ENCODE measurements around the gene DHRS11. TPM values are rescaled to one million over a fixed set of nuclear protein-coding genes. Genes with fewer than 3 reads are reported as not detected.
A peak's percentile ranks its signal among the peaks of the same experiment; 100 is the strongest.

DHRS11 gene
- total and polyA plus RNA-seq, 5 donors: 14.3 to 24.5 (median 22.0) TPM

DNA sequence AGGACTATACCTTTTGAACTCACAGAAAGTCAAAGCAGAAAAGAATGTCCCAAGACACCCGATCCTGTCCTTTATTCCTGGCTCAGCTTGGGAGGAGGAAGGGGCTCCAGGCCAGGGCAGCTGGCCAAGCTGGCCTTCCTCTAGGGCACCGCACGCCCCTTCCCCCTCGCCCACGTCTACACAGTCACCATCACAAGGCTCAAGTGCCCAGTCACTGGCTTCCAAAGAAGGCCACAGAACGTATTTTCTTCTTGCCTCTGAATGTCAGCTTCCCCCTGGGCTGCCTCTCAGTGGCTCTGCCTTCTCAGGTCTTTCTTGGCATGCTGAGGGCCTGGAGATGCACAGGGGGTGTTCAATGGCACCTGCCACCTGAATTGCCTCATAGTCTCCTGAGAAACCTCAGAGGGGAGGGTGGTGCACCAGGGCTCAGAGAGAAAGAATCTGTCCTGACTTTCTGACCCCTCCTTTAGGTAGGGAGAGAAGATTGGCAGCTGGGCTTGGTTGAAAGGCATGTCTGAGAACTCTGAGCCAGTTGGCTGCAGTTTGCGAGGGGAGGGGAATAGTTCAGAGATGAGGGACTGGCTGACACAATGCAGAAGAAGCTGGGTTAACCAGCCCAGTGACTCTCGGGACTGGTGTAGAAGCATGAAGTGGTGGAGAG is 2.1 kb downstream of the DHRS11 start:
- 62% methylated on average over 8 of the region's 8 CpGs for WGBS
- Histone ChIP-seq H3K4me1 (ENCODE audit: control insufficient read depth, insufficient read depth, low read length) (peaks cover 2% of the 10 kb centered on the region), H3K27ac (ENCODE audit: low read length) (no peak overlapping the region), H3K9me3 (ENCODE audit: control insufficient read depth, low read length) (no peaks in the 10 kb centered on the region), H3K27me3 (ENCODE audit: control insufficient read depth, insufficient read depth) (no peaks in the 10 kb centered on the region), H3K4me3 (ENCODE audit: low read length) (no peak overlapping the region)
- DNase-seq (no peak), ATAC-seq (no peak)
- intact Hi-C loops (cut with DNase I): no loop called here

DNA sequence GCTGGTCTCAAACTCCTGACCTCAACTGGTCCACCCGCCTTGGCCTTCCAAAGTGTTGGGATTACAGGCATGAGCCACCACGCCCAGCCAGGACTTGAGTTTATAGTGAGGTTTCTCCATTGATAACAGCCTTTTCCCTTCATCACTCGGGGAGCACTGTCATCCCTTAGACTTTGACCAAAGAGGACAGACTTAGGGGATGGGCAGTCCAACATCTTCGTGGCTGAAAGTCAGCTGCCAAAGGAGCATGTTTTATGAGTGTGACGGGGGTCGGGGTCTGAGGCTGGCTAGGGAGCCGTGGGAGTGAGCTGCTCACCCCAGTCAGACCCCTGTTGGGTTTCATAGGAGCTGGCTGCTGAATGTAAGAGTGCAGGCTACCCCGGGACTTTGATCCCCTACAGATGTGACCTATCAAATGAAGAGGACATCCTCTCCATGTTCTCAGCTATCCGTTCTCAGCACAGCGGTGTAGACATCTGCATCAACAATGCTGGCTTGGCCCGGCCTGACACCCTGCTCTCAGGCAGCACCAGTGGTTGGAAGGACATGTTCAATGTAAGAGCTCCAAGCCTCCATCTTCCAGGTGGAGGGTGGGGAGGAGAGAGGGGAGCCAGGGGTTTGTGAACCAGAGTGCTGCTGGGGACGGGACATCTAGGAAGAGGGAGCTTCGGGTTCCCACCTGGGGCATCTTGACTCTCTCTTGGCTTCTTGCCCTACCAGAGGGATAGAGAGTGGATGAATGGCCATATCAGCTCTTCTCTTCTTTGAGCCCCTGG is 3.1 kb downstream of the DHRS11 start:
- Histone ChIP-seq H3K4me1 (ENCODE audit: control insufficient read depth, insufficient read depth, low read length) (peaks cover 2% of the 10 kb centered on the region), H3K9me3 (ENCODE audit: control insufficient read depth, low read length) (no peaks in the 10 kb centered on the region), H3K4me3 (ENCODE audit: low read length) (no peak overlapping the region), H3K27ac (ENCODE audit: low read length) (no peak overlapping the region), H3K27me3 (ENCODE audit: control insufficient read depth, insufficient read depth) (no peaks in the 10 kb centered on the region)
- ATAC-seq (no peak), DNase-seq (no peak)
- intact Hi-C loops (cut with DNase I): no loop called here
- WGBS: 82% methylated on average over 13 of the region's 13 CpGs

DNA sequence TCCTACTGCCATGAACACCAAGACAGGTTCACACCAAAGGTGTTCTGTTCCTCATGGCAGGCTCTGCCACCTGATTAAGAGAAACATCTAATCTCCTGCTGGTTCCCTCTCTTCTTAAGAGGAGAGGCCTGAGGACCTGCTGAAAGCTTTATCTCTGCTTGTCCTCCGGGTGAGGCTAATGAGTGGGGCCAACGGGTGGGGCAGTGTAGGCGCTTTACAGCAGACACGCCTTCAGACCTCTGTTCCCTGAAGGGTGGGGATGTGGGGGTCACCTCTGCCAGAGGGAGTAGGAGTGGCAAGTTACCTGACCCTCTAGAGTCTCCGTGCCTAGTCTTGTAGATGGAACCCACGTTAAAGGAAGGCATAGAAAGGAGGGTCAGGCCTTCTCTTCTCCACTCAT is 5.5 kb downstream of the DHRS11 start:
- Histone ChIP-seq H3K27ac (ENCODE audit: low read length) (no peak overlapping the region), H3K27me3 (ENCODE audit: control insufficient read depth, insufficient read depth) (no peaks in the 10 kb centered on the region), H3K9me3 (ENCODE audit: control insufficient read depth, low read length) (no peaks in the 10 kb centered on the region), H3K4me1 (ENCODE audit: control insufficient read depth, insufficient read depth, low read length) (no peaks in the 10 kb centered on the region), H3K4me3 (ENCODE audit: low read length) (no peak overlapping the region)
- intact Hi-C loops (cut with DNase I): no loop called here
- DNase-seq (no peak), ATAC-seq (no peak)
- 64% methylated on average over 6 of the region's 6 CpGs for WGBS

DNA sequence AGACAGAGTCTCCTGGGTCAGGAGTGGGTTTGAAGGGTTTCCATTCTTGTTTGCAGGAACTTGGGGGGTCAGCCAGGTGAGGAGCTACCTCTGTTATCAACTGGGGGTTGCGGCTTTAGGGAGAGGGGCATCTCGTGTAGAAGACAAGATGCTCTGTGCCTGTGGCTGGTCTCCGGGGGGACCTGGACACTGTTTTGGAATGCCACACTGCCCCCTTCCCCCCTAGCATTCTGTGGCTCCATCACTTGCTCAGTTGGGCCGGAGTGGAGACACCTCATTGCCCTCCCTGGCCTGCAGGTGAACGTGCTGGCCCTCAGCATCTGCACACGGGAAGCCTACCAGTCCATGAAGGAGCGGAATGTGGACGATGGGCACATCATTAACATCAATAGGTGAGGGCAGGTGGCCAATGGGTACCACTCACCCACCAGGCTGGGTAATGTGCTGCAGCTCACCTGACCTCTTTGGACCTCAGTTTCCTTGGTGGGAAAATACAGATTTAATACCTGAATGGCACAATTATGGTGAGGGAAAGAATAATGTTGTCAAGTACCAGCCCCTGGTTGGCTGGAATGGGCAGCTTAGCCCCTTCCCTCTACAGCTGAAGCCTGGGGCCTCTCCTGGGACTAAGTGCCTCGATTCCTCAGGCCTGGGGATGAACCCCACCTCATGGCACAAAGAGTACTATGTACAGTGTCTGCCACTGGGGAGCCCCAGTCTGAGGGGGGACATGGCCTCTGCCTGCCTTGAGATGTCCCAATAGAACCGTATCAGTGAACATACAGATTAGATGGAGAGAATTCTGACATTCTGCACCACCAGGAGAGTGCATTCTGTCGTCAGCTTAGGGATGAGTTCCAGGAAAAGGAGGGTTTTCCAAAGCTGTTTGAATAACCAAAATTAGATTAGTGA is 6.4 kb downstream of the DHRS11 start:
- H3K4me3 ChIP-seq (ENCODE audit: low read length): no peak overlapping the region
- no peaks in the 10 kb centered on the region for H3K4me1 ChIP-seq (ENCODE audit: control insufficient read depth, insufficient read depth, low read length)
- H3K27ac ChIP-seq (ENCODE audit: low read length): no peak overlapping the region
- no peaks in the 10 kb centered on the region for H3K9me3 ChIP-seq (ENCODE audit: control insufficient read depth, low read length)
- no peaks in the 10 kb centered on the region for H3K27me3 ChIP-seq (ENCODE audit: control insufficient read depth, insufficient read depth)
- 92% methylated on average over 11 of the region's 11 CpGs for WGBS
- DNase-seq: no peak
- intact Hi-C loops (cut with DNase I): no loop called here
- ATAC-seq: no peak

DNA sequence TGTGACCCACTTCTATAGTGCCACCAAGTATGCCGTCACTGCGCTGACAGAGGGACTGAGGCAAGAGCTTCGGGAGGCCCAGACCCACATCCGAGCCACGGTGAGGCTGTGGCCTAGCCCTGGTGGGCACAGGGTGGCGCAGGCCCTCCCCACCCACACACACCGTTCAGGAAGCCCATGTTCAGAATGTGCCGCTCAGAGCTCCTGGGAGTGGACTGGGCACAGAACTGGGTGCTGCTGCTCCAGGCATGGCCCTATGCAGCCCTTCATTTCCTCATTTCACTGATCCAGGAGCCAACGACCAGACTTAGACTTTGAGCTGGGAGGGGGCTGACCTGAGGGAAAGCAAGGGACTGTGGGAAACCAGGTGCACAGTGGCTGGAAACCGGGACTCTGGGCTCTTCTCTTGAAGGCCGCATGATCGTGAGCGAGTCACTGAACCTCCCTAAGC is 7.3 kb downstream of the DHRS11 start:
- intact Hi-C loops (cut with DNase I): no loop called here
- DNase-seq: no peak

DNA sequence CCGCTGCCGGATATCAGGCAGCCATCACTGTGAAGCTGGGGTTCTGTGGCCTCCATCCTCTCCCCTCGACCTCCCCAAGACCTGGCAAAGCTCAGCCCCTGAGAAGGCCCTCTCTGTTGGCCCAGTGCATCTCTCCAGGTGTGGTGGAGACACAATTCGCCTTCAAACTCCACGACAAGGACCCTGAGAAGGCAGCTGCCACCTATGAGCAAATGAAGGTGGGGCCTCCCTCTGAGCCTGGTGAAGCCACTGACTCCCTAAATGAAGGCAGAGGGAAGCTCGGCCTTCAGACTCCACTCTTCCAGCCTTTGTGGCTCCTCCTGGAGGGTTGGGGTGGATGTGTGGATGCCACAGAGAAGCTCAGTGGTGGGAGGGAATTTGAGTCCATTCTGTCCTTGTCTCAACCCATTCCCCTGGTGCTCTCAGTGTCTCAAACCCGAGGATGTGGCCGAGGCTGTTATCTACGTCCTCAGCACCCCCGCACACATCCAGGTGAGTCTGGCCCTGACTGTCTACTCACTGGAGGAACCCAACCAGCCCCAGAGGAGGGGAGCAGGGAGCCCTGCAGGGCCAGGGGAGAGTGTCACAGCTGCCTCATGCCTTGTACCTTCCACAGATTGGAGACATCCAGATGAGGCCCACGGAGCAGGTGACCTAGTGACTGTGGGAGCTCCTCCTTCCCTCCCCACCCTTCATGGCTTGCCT is 8.0 kb downstream of the DHRS11 start:
- Histone ChIP-seq H3K4me3 (ENCODE audit: low read length) (no peak overlapping the region), H3K4me1 (ENCODE audit: control insufficient read depth, insufficient read depth, low read length) (no peaks in the 10 kb centered on the region), H3K27me3 (ENCODE audit: control insufficient read depth, insufficient read depth) (no peaks in the 10 kb centered on the region), H3K9me3 (ENCODE audit: control insufficient read depth, low read length) (no peaks in the 10 kb centered on the region), H3K27ac (ENCODE audit: low read length) (no peak overlapping the region)
- WGBS: 90% methylated on average over 11 of the region's 11 CpGs
- intact Hi-C loops (cut with DNase I): no loop called here
- DNase-seq: no peak
- ATAC-seq: no peak

More for the DNA sequence above, 7.3 kb downstream of the DHRS11 start:
- H3K9me3 ChIP-seq (ENCODE audit: control insufficient read depth, low read length): no peaks in the 10 kb centered on the region
- no peak overlapping the region for H3K4me3 ChIP-seq (ENCODE audit: low read length)
- H3K27me3 ChIP-seq (ENCODE audit: control insufficient read depth, insufficient read depth): no peaks in the 10 kb centered on the region
- no peak overlapping the region for H3K27ac ChIP-seq (ENCODE audit: low read length)
- no peaks in the 10 kb centered on the region for H3K4me1 ChIP-seq (ENCODE audit: control insufficient read depth, insufficient read depth, low read length)
- 93% methylated on average over 13 of the region's 13 CpGs for WGBS
- no peak for ATAC-seq

DNA sequence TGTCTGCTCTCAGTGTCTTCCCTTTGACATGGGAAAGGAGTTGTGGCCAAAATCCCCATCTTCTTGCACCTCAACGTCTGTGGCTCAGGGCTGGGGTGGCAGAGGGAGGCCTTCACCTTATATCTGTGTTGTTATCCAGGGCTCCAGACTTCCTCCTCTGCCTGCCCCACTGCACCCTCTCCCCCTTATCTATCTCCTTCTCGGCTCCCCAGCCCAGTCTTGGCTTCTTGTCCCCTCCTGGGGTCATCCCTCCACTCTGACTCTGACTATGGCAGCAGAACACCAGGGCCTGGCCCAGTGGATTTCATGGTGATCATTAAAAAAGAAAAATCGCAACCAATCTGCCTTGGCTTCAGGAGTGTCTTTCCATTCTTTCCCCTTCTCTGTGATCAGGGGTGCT is 8.8 kb downstream of the DHRS11 start:
- Histone ChIP-seq H3K27ac (ENCODE audit: low read length) (no peak overlapping the region), H3K4me1 (ENCODE audit: control insufficient read depth, insufficient read depth, low read length) (no peaks in the 10 kb centered on the region), H3K4me3 (ENCODE audit: low read length) (no peak overlapping the region), H3K27me3 (ENCODE audit: control insufficient read depth, insufficient read depth) (no peaks in the 10 kb centered on the region), H3K9me3 (ENCODE audit: control insufficient read depth, low read length) (no peaks in the 10 kb centered on the region)
- DNase-seq (no peak), ATAC-seq (no peak)
- WGBS: 66% methylated on average over 3 of the region's 3 CpGs
- intact Hi-C loops (cut with DNase I): no loop called here

DNA sequence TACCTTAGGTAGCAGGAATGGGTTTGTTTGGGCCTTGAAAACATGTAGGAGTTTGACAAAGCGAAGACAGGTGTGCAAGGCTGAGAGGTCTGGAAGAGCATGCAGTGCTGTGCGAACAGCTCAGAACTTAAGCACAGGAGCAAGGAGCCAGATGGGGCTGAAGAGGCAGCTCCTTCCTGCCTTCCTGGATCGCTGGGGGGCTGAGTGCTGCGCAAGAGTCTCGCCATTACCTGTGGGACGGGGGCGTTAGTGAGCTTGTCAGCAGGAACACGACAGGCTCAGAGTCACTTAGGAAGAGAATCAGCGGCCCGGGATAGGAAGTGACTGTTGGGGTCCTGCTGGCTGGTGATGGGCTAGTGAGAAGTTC is 9.2 kb downstream of the DHRS11 start:
- DNase-seq (no peak), ATAC-seq (peak in 1 of 2 donors; percentile 4)
- Histone ChIP-seq H3K4me3 (ENCODE audit: low read length) (peak overlapping the region; percentile 64), H3K27ac (ENCODE audit: low read length) (peak overlapping the region; percentile 43), H3K27me3 (ENCODE audit: control insufficient read depth, insufficient read depth) (no peaks in the 10 kb centered on the region), H3K9me3 (ENCODE audit: control insufficient read depth, low read length) (no peaks in the 10 kb centered on the region), H3K4me1 (ENCODE audit: control insufficient read depth, insufficient read depth, low read length) (no peaks in the 10 kb centered on the region)
- intact Hi-C loops (cut with DNase I): no loop called here
- 13% methylated on average over 10 of the region's 10 CpGs for WGBS

DNA sequence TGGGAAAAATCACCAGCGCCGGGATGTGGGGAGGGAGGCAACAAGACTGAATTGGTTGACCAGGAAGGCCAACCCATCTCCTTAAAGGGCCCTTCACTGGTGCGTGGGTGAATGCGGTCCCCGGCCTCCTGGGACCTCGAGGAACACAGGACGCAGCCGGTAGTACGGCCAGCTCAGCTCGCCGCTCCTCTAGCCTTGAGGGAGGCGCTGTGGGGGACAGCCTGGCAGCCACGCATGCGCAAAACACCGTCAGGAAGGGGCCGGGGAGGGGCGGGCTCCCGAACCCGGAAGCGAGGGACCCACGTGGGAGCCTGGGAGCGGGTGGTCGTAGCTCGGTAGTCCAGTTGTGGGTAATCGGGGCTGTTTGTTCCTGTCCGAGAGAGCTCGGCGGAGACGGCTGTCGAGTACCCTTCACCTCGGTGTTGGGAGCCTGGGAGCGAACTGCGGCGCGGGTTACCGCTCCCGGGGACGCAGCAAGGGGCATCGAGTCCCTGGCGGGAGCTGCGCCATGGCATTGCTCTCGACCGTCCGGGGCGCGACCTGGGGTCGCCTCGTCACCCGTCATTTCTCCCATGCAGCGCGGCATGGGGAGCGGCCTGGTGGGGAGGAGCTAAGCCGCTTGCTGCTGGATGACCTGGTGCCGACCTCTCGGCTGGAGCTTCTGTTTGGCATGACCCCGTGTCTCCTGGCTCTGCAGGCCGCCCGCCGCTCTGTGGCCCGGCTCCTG is 9.8 kb downstream of the DHRS11 start, which contains the start of gene MRM1:
TSS of gene MRM1 (plus strand) at position 281 of the 727 bp plus-strand sequence. CDS start at position 509, 228 bp downstream.
- Histone ChIP-seq H3K27me3 (ENCODE audit: control insufficient read depth, insufficient read depth) (no peaks in the 10 kb centered on the region), H3K9me3 (ENCODE audit: control insufficient read depth, low read length) (no peaks in the 10 kb centered on the region), H3K27ac (ENCODE audit: low read length) (peak within 1 kb of the TSS; percentile 59), H3K4me3 (ENCODE audit: low read length) (peak within 1 kb of the TSS; percentile 64), H3K4me1 (ENCODE audit: control insufficient read depth, insufficient read depth, low read length) (no peaks in the 10 kb centered on the region)
- intact Hi-C loops (cut with DNase I): no loop called here
- peak; percentile 96 to 98 (median 97) for DNase-seq
- peak; percentile 95 to 96 for ATAC-seq
- under 1% methylated on average over 60 of the region's 60 CpGs for WGBS
